Lung (tissue), 12 donors: ENCODE results near the gene STIMATE. TPM values are rescaled to one million over a fixed set of nuclear protein-coding genes. Genes with fewer than 3 reads are reported as not detected.

Experiments used
- ATAC-seq: fragments of 200-7000 bp; cut with Tn5 transposase; one replicate; pipeline ENCODE4 v1.9.1; 2020; ENCODE audit warnings: moderate number of reproducible peaks; ENCODE audit not compliant: insufficient read depth, low FRiP score
- DNase-seq, 3 donors: peaks; one replicate each; pipeline ENCODE4 v3.0.0-alpha.2; 2013 to 2017
- H3K27ac ChIP-seq, 2 donors: one replicate each; pipeline ENCODE4 v1.5.1; 2013; ENCODE audit warnings: mild to moderate bottlenecking in 2 of 2, moderate library complexity in 2 of 2, control low read depth in 1 of 2, inconsistent platforms in 1 of 2, low read depth in 1 of 2, low read length in 1 of 2
- H3K27me3 ChIP-seq, 3 donors: one replicate each; pipeline ENCODE4 v1.5.1; 2013; ENCODE audit warnings: low read length in 2 of 3; ENCODE audit not compliant: control insufficient read depth in 3 of 3, insufficient read depth in 3 of 3
- H3K36me3 ChIP-seq, 4 donors: one replicate each; pipeline ENCODE4 v1.5.1; 2013; ENCODE audit warnings: low read length in 4 of 4, mild to moderate bottlenecking in 1 of 4, moderate library complexity in 1 of 4; ENCODE audit not compliant: control insufficient read depth in 4 of 4, insufficient read depth in 4 of 4
- H3K4me1 ChIP-seq, 5 donors: one replicate each; pipeline ENCODE4 v1.5.1; 2013; ENCODE audit warnings: low read length in 5 of 5, mild to moderate bottlenecking in 2 of 5, moderate library complexity in 1 of 5; ENCODE audit not compliant: control insufficient read depth in 5 of 5, insufficient read depth in 5 of 5
- H3K4me3 ChIP-seq: one replicate; pipeline ENCODE4 v1.5.1; 2013; ENCODE audit warnings: mild to moderate bottlenecking, control low read depth, moderate library complexity
- H3K9ac ChIP-seq, 2 donors: one replicate each; pipeline ENCODE4 v1.5.1; 2013; ENCODE audit warnings: low read length in 2 of 2, control low read depth in 1 of 2; ENCODE audit not compliant: insufficient read depth in 1 of 2
- H3K9me3 ChIP-seq, 4 donors: one replicate each; pipeline ENCODE4 v1.5.1; 2013; ENCODE audit warnings: low read length in 3 of 4, mild to moderate bottlenecking in 1 of 4, moderate library complexity in 1 of 4; ENCODE audit not compliant: control insufficient read depth in 4 of 4, insufficient read depth in 3 of 4
- WGBS, 2 donors: extraction: QIAGEN DNeasy Blood & Tissue Kit; methylation state at CpG; one replicate each; pipeline ENCODE4 v1.1.7; 2013; 5-methylcytosine and 5-hydroxymethylcytosine counted together
- polyA plus RNA-seq, 2 donors: library from polyadenylated mRNA; stranded (reverse); fragments of 200-250 nt; gene quantifications; one replicate each; pipeline ENCODE4 v1.2.1, GENCODE V29; 2013
- total RNA-seq, 2 donors: library from RNA; depleted of rRNA in 1 of 2; stranded (reverse); fragments of >200 nt in 1 of 2; gene quantifications; one replicate each; pipeline ENCODE4 v1.2.1, GENCODE V29; 2014 to 2021
- TF ChIP-seq, protein P1 (sequence below): IDR thresholded peaks from 2 replicates; pipeline ENCODE4 v1.5.1; 2012; ENCODE audit warnings: mild to moderate bottlenecking; ENCODE audit errors: control extremely low read depth, extremely low read depth
- donor health status: control.
- donor health status: control.
- donor health status: Bipolar disorder and iron deficiency.
- donor health status: healthy.
- donor health status: DM: yes; HTN: yes; CAD: no.

STIMATE gene
- total and polyA plus RNA-seq, 4 donors, result 18.6 to 62.5 (median 20.5) TPM

DNA sequence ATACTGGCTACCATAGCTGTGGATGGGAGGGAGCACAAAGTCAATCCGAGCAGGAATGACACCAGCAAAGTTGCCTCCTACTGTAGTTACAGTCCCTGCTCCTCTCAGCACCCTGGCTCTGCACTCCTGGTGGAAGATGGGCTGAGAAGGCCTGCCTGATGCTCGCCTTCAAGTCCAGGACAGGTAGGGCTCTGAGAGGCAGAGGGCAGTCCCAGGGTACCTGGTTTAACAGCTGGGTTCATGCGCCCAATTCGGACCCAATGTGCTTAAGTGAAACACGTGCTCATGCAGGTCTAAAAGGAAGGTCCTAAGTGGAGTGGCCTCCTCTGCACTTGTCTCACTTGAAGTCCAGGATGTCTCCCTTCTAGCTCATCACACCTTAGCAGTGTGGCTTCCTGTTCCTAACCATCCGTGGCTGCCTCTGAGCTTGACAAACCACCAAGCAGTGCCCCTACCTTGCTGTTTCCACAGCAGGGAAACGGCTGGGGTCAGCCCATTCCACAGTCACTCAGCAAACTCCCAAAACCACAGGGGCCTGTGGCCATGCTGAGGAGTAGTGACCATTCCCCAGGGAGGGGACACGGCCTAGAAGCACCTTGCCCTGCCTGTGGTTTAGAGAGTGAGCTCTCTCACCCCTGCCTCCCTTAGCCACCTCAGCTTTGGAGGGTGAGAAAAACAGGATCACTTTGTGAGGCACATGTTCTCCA lies 58.6 kb downstream of the STIMATE start:
- WGBS, 2 donors, result 86 to 91% methylated on average over 8 of the region's 8 CpGs
- DNase-seq, result no peak

GRCh38 chr3:52836986-52837385 lies 60.4 kb downstream of the STIMATE start:
- no peak overlapping the region for H3K9ac ChIP-seq
- H3K4me3 ChIP-seq, result no peak overlapping the region
- no peak overlapping the region for H3K27ac ChIP-seq
- DNase-seq (no peak), ATAC-seq (no peak)
- peaks cover 0 to 20% (median 3%) of the 10 kb centered on the region in 5 donors for H3K4me1 ChIP-seq
- TF ChIP-seq, protein P1, sequence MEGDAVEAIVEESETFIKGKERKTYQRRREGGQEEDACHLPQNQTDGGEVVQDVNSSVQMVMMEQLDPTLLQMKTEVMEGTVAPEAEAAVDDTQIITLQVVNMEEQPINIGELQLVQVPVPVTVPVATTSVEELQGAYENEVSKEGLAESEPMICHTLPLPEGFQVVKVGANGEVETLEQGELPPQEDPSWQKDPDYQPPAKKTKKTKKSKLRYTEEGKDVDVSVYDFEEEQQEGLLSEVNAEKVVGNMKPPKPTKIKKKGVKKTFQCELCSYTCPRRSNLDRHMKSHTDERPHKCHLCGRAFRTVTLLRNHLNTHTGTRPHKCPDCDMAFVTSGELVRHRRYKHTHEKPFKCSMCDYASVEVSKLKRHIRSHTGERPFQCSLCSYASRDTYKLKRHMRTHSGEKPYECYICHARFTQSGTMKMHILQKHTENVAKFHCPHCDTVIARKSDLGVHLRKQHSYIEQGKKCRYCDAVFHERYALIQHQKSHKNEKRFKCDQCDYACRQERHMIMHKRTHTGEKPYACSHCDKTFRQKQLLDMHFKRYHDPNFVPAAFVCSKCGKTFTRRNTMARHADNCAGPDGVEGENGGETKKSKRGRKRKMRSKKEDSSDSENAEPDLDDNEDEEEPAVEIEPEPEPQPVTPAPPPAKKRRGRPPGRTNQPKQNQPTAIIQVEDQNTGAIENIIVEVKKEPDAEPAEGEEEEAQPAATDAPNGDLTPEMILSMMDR, result no peak
- peaks cover 0 to 39% (median 9%) of the 10 kb centered on the region in 4 donors for H3K36me3 ChIP-seq
- no peaks in the 10 kb centered on the region for H3K9me3 ChIP-seq
- WGBS, 2 donors, result 86 to 92% methylated on average over 4 of the region's 4 CpGs
- H3K27me3 ChIP-seq, result no peaks in the 10 kb centered on the region

More for the DNA sequence above, 58.6 kb downstream of the STIMATE start:
- ATAC-seq, result no peak
- Histone ChIP-seq H3K4me1 (peaks cover 0 to 29% (median 8%) of the 10 kb centered on the region in 5 donors), H3K27ac (no peak overlapping the region), H3K9ac (no peak overlapping the region), H3K4me3 (no peak overlapping the region), H3K9me3 (no peaks in the 10 kb centered on the region), H3K36me3 (peaks cover 0 to 45% (median 12%) of the 10 kb centered on the region in 4 donors), H3K27me3 (no peaks in the 10 kb centered on the region)
- TF ChIP-seq, protein P1, result no peak

- peaks cover 0 to 34% (median 7%) of the 10 kb centered on the region in 4 donors for H3K36me3 ChIP-seq
- no peaks in the 10 kb centered on the region for H3K27me3 ChIP-seq
- DNase-seq, result no peak
- H3K27ac ChIP-seq, result no peak overlapping the region
- TF ChIP-seq, protein P1, result no peak
- H3K9ac ChIP-seq, result no peak overlapping the region
- H3K4me1 ChIP-seq, result peaks cover 0 to 20% (median 3%) of the 10 kb centered on the region in 5 donors
- ATAC-seq, result no peak
- 92 to 99% methylated on average over 5 of the region's 5 CpGs for WGBS, 2 donors
- H3K4me3 ChIP-seq, result no peak overlapping the region
- H3K9me3 ChIP-seq, result no peaks in the 10 kb centered on the region
These were observed 60.9 kb downstream of the STIMATE start for GRCh38 chr3:52836471-52836845.
